ENCODE data around the gene RAB37.
A peak's percentile ranks its signal among the peaks of the same experiment; 100 is the strongest.

DNA sequence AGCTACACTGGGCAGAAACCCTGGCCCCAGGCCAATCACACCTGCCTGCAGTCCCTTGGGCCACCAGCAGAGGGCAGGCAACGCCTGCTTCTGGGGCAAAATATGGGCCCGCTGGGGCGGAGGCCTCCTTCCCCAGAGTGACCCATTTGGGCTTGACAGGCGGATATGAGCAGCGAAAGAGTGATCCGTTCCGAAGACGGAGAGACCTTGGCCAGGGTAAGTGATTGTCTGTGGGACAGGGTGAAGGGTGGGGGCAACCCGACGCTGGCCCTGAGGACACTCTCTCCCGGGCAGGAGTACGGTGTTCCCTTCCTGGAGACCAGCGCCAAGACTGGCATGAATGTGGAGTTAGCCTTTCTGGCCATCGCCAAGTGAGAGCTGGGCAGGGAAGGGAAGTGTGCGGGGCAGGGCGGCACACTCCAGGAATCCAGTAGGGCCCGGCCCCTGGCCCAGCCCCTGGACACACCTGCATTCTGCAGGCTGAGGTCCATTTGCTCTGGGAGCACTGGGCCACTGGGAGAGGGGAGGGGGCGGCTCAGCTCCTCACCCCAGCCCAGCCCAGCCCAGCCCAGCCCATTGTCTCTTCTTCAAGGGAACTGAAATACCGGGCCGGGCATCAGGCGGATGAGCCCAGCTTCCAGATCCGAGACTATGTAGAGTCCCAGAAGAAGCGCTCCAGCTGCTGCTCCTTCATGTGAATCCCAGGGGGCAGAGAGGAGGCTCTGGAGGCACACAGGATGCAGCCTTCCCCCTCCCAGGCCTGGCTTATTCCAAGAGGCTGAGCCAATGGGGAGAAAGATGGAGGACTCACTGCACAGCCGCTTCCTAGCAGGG, 7.9 kb downstream of the RAB37 start:
- TF ChIP-seq RAD21 (conservative IDR thresholded peaks at IDR 0.05) (peak; percentile 54), EZH2 (IDR thresholded peaks at IDR 0.05; ENCODE audit: borderline replicate concordance, insufficient read depth, low read length, poor library complexity, severe bottlenecking) (no peak)
